ENCODE results near the gene ARFGAP1.

ARFGAP1 gene

DNA sequence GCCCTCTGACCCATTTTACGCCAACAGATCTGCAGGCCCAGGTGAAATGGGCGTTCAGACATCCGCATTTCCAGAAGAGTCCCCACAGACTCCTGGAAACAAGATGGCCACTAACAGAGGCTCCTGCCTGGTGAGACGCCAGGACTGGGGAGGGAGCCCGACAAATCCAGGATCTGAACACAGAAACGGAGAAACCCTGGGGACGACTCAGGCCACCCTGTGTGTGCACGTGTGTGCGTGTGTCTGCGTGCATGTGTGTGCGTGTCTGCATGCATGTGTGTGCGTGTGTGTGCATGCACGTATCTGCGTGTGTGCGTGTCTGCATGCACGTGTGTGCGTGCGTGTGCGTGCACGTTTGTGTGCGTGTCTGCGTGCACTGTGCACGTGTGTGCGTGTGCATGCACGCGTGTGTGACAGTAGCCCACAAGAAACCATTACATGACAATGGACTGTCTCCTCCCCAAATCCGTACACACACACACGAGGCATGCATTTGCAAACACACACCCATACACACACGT, 63.7 kb downstream of the ARFGAP1 start:
- DNase-seq = no peak

GRCh38 chr20:63337786-63338420, 65.3 kb downstream of the ARFGAP1 start:
- no peak for DNase-seq
